C4-2B (cell line): ENCODE data around the gene SLCO3A1.

Source experiments
- CTCF ChIP-seq: fragments of 450-650 bp; conservative IDR thresholded peaks from 2 replicates; pipeline ENCODE4 v1.5.1; 2017; ENCODE audit warnings: mild to moderate bottlenecking
- ZFX ChIP-seq: fragments of 450-650 bp; IDR thresholded peaks from 2 replicates; pipeline ENCODE4 v1.6.1; 2017

GRCh38 chr15:92056875-92057274 lies 203.4 kb downstream of the SLCO3A1 start:
- no peak for TF ChIP-seq CTCF
- TF ChIP-seq ZFX: no peak
